MG63 (cell line): Measurements from ENCODE around the gene BCAN. TPM values are rescaled to one million over a fixed set of nuclear protein-coding genes. Genes with fewer than 3 reads are reported as not detected.
A peak's percentile ranks its signal among the peaks of the same experiment; 100 is the strongest.
"Not testable (repeated sequence)": the region's sequence is repeated elsewhere in the genome, so short reads cannot be mapped to it uniquely, and the experiment has no call there.

ENCODE experiments used
- DNase-seq: peaks from one replicate; pipeline ENCODE4 v3.0.0-alpha.2; 2020
- H3K27me3 ChIP-seq: fragments of 250-450 bp; sonication (Bioruptor Pico); 2 replicates; pipeline ENCODE4 v1.5.1; 2020; ENCODE audit warnings: mild to moderate bottlenecking, moderate library complexity
- H3K36me3 ChIP-seq: fragments of 250-450 bp; sonication (Bioruptor Pico); 2 replicates; pipeline ENCODE4 v1.5.1; 2020; ENCODE audit warnings: mild to moderate bottlenecking, moderate library complexity
- H3K4me3 ChIP-seq: fragments of 250-450 bp; sonication (Bioruptor Pico); 2 replicates; pipeline ENCODE4 v1.5.1; 2020; ENCODE audit warnings: mild to moderate bottlenecking, moderate library complexity
- H3K9me3 ChIP-seq: fragments of 250-450 bp; sonication (Bioruptor Pico); 2 replicates; pipeline ENCODE4 v1.5.1; 2020; ENCODE audit warnings: mild to moderate bottlenecking, moderate library complexity
- total RNA-seq: library from RNA; depleted of rRNA; stranded (reverse); fragments of >200 nt; shearing (Covaris generic); gene quantifications from 2 replicates; pipeline ENCODE4 v1.2.3, GENCODE V29; 2014; ENCODE audit warnings: low replicate concordance; rRNA removed

BCAN gene
- not detected in 2 replicates for total RNA-seq

GRCh38 chr1:156641761-156642264, at the start of gene BCAN:
Gene BCAN (plus strand): TSS chr1:156642117. CDS start chr1:156646055, 3,938 bp downstream.
- peaks cover 38% of the 10 kb centered on the region for H3K27me3 ChIP-seq
- no peaks in the 10 kb centered on the region for H3K9me3 ChIP-seq
- no peak within 1 kb of the TSS for H3K4me3 ChIP-seq
- peak; percentile 20 for DNase-seq
- no peaks in the 10 kb centered on the region for H3K36me3 ChIP-seq

GRCh38 chr1:156592158-156592909, 49.6 kb upstream of the BCAN start:
- Histone ChIP-seq H3K27me3 (no peaks in the 10 kb centered on the region), H3K9me3 (no peaks in the 10 kb centered on the region), H3K36me3 (peaks cover 54% of the 10 kb centered on the region), H3K4me3 (peak overlapping the region; percentile 84)
- DNase-seq = no peak

- Histone ChIP-seq H3K4me3 (peak overlapping the region; percentile 84), H3K9me3 (no peaks in the 10 kb centered on the region), H3K27me3 (no peaks in the 10 kb centered on the region), H3K36me3 (peaks cover 62% of the 10 kb centered on the region)
- no peak for DNase-seq
These were observed 48.8 kb upstream of the BCAN start for GRCh38 chr1:156592910-156593660.

GRCh38 chr1:156593661-156593989, 48.3 kb upstream of the BCAN start:
- no peaks in the 10 kb centered on the region for H3K9me3 ChIP-seq
- no peak overlapping the region for H3K4me3 ChIP-seq
- DNase-seq = no peak
- H3K36me3 ChIP-seq = peaks cover 67% of the 10 kb centered on the region
- no peaks in the 10 kb centered on the region for H3K27me3 ChIP-seq

- Histone ChIP-seq H3K9me3 (no peaks in the 10 kb centered on the region), H3K27me3 (no peaks in the 10 kb centered on the region), H3K36me3 (peaks cover 72% of the 10 kb centered on the region), H3K4me3 (no peak overlapping the region)
- no peak for DNase-seq
These were observed 47.7 kb upstream of the BCAN start for GRCh38 chr1:156594190-156594589.

GRCh38 chr1:156595016-156595415, 46.9 kb upstream of the BCAN start:
- H3K36me3 ChIP-seq = peaks cover 78% of the 10 kb centered on the region
- H3K9me3 ChIP-seq = no peaks in the 10 kb centered on the region
- H3K27me3 ChIP-seq = no peaks in the 10 kb centered on the region
- H3K4me3 ChIP-seq = no peak overlapping the region
- DNase-seq = no peak

- Histone ChIP-seq H3K4me3 (no peak overlapping the region), H3K36me3 (peaks cover 78% of the 10 kb centered on the region), H3K9me3 (no peaks in the 10 kb centered on the region), H3K27me3 (no peaks in the 10 kb centered on the region)
- DNase-seq = no peak
These were observed 45.5 kb upstream of the BCAN start for GRCh38 chr1:156596426-156596825.

- Histone ChIP-seq H3K9me3 (no peaks in the 10 kb centered on the region), H3K4me3 (no peak overlapping the region), H3K27me3 (no peaks in the 10 kb centered on the region), H3K36me3 (peaks cover 64% of the 10 kb centered on the region)
- no peak for DNase-seq
These were observed 43.8 kb upstream of the BCAN start for GRCh38 chr1:156598125-156598524.

- DNase-seq = no peak
- no peak overlapping the region for H3K4me3 ChIP-seq
- no peaks in the 10 kb centered on the region for H3K9me3 ChIP-seq
- no peaks in the 10 kb centered on the region for H3K27me3 ChIP-seq
- H3K36me3 ChIP-seq = peaks cover 58% of the 10 kb centered on the region
These were observed 43.0 kb upstream of the BCAN start for GRCh38 chr1:156598731-156599432.

GRCh38 chr1:156599811-156600210, 42.1 kb upstream of the BCAN start:
- Histone ChIP-seq H3K27me3 (no peaks in the 10 kb centered on the region), H3K4me3 (peak overlapping the region; percentile 86; the same call in 1 of the 2 replicates), H3K36me3 (peaks cover 49% of the 10 kb centered on the region), H3K9me3 (no peaks in the 10 kb centered on the region)
- DNase-seq = no peak

GRCh38 chr1:156600733-156601121, 41.2 kb upstream of the BCAN start:
- Histone ChIP-seq H3K36me3 (peaks cover 40% of the 10 kb centered on the region), H3K4me3 (peak overlapping the region; percentile 86), H3K9me3 (no peaks in the 10 kb centered on the region), H3K27me3 (no peaks in the 10 kb centered on the region)
- no peak for DNase-seq

GRCh38 chr1:156601122-156601830, 40.6 kb upstream of the BCAN start, which contains the start of gene GPATCH4:
Gene GPATCH4 (minus strand): TSS chr1:156601479.
- Histone ChIP-seq H3K4me3 (peak within 1 kb of the TSS; percentile 86), H3K27me3 (no peaks in the 10 kb centered on the region), H3K36me3 (peaks cover 34% of the 10 kb centered on the region), H3K9me3 (no peaks in the 10 kb centered on the region)
- DNase-seq = peak; percentile 88

- H3K9me3 ChIP-seq = no peaks in the 10 kb centered on the region
- peak overlapping the region; percentile 86 for H3K4me3 ChIP-seq
- no peak for DNase-seq
- peaks cover 28% of the 10 kb centered on the region for H3K36me3 ChIP-seq
- H3K27me3 ChIP-seq = no peaks in the 10 kb centered on the region
These were observed 40.0 kb upstream of the BCAN start for GRCh38 chr1:156601892-156602291.

GRCh38 chr1:156602557-156602993, 39.3 kb upstream of the BCAN start:
- H3K27me3 ChIP-seq = no peaks in the 10 kb centered on the region
- peaks cover 21% of the 10 kb centered on the region for H3K36me3 ChIP-seq
- no peak overlapping the region for H3K4me3 ChIP-seq
- peak; percentile 22 for DNase-seq
- no peaks in the 10 kb centered on the region for H3K9me3 ChIP-seq

- not testable (repeated sequence) for H3K36me3 ChIP-seq, H3K9me3 ChIP-seq, H3K27me3 ChIP-seq, H3K4me3 ChIP-seq, DNase-seq
These were observed 34.6 kb upstream of the BCAN start for GRCh38 chr1:156607344-156607743.

- DNase-seq = peak; percentile 45
- Histone ChIP-seq H3K4me3 (no peak overlapping the region), H3K27me3 (no peaks in the 10 kb centered on the region), H3K36me3 (no peaks in the 10 kb centered on the region), H3K9me3 (no peaks in the 10 kb centered on the region)
These were observed 33.8 kb upstream of the BCAN start for GRCh38 chr1:156608036-156608674.
